Epithelial cell of esophagus (primary cell): ENCODE data around the gene RAB30.
"Not testable (repeated sequence)": the region's sequence is repeated elsewhere in the genome, so short reads cannot be mapped to it uniquely, and the experiment has no call there.

Experiments
- DNase-seq: peaks from one replicate; pipeline ENCODE4 v3.0.0; 2010; ENCODE audit warnings: low read depth
- H3K4me3 ChIP-seq: 2 replicates; pipeline ENCODE4 v1.5.1; 2011; ENCODE audit warnings: mild to moderate bottlenecking, low read length, control low read depth
- TF ChIP-seq, protein P1 (sequence below): IDR thresholded peaks from 2 replicates; pipeline ENCODE4 v1.5.1; 2011; ENCODE audit warnings: low read depth, mild to moderate bottlenecking, low read length, control low read depth, inconsistent platforms; ENCODE audit not compliant: insufficient read depth; ENCODE audit errors: missing control alignments

The RAB30 gene

DNA sequence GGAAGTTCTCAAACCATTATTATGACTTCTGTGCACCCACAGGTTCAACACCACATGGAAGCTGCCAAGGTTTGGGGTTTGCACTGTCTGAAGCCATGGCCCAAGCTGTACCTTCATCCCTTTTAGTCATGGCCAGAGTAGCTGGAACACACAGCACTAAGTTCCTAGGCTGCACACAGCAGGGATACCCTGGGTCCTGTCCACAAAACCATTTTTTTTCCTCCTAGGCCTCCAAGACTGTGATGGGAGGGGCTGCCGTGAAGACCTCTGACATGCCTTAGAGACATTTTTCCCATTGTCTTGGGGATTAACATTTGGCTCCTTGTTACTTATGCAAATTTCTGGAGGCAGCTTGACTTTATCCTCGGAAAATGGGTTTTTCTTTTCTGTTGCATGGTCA lies 127.5 kb downstream of the RAB30 start:
- no peak overlapping the region for H3K4me3 ChIP-seq
- TF ChIP-seq, protein P1, sequence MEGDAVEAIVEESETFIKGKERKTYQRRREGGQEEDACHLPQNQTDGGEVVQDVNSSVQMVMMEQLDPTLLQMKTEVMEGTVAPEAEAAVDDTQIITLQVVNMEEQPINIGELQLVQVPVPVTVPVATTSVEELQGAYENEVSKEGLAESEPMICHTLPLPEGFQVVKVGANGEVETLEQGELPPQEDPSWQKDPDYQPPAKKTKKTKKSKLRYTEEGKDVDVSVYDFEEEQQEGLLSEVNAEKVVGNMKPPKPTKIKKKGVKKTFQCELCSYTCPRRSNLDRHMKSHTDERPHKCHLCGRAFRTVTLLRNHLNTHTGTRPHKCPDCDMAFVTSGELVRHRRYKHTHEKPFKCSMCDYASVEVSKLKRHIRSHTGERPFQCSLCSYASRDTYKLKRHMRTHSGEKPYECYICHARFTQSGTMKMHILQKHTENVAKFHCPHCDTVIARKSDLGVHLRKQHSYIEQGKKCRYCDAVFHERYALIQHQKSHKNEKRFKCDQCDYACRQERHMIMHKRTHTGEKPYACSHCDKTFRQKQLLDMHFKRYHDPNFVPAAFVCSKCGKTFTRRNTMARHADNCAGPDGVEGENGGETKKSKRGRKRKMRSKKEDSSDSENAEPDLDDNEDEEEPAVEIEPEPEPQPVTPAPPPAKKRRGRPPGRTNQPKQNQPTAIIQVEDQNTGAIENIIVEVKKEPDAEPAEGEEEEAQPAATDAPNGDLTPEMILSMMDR: no peak
- DNase-seq: no peak

DNA sequence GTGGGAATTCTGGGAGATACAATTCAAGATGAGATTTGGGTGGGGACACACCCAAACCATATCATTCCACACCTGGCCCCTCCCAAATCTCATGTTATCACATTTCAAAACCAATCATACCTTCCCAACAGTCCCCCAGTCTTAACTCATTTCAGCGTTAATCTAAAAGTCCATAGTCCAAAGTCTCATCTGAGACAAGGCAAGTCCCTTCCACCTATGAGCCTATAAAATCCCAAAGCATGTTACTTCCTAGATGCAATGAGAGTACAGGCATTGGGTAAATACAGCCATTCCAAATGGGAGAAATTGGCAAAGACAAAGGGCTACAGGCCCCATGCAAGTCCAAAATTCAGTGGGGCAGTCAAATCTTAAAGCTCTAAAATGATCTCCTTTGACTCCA lies 128.3 kb downstream of the RAB30 start:
- not testable (repeated sequence) for DNase-seq, H3K4me3 ChIP-seq

DNA sequence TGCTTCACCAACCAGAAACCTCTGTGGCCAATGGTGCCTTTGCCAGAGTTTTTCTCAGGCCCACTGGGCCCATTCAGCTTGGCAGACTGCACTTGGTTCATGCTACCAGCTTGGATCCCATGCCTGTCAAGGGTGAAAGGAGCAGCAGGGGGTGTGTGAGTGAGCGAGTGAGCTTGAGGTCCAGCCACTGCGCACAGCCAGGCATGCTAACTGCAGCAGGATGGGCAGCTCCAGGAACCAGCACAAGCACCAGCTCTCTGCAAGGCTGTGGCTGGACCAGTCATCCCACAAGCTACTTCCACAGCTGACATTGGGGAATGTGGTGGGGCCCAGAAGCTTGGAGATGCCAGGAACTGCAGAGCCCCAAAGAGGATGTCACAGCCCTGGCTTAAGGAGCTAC lies 129.3 kb downstream of the RAB30 start:
- TF ChIP-seq, protein P1: no peak
- no peak overlapping the region for H3K4me3 ChIP-seq
- no peak for DNase-seq

DNA sequence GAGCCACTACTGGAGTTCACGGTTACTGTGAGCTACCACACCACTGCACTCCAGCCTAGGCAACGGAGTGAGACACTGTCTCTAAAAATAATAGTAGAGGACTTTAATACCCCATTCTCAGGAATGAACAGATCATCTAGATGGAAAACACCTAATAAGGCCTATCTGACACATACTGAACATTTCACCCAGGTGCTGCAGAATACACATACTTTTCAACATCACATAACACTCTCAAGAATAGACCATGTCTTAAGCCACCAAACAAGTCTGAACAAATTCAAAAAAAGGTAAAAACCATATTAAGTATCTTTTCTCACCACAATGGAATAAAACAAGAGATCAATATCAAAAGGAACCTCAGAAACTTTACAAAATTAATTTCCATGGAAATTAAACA lies 132.2 kb downstream of the RAB30 start:
- TF ChIP-seq, protein P1: no peak
- no peak overlapping the region for H3K4me3 ChIP-seq
- peak; percentile 31 for DNase-seq

DNA sequence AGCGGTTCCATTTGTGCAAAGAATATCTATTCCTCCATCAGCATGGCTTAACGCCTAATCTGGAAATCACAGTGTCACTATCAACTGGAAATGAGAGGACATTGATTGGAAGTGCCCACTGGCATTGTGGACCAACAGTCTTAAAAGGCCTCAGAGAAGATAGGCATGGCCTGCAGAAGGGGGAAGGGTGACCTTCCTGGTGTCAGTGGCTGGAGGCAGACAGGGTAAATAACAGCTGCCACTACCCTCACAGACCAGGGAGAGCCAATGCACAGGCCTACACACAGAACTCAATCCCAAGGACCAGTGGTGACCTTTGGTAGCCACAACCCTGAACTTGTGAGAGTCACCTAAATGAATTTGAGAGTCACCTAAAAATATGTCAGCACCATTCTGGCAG lies 134.1 kb downstream of the RAB30 start:
- H3K4me3 ChIP-seq: no peak overlapping the region
- no peak for DNase-seq
- TF ChIP-seq, protein P1: no peak

DNA sequence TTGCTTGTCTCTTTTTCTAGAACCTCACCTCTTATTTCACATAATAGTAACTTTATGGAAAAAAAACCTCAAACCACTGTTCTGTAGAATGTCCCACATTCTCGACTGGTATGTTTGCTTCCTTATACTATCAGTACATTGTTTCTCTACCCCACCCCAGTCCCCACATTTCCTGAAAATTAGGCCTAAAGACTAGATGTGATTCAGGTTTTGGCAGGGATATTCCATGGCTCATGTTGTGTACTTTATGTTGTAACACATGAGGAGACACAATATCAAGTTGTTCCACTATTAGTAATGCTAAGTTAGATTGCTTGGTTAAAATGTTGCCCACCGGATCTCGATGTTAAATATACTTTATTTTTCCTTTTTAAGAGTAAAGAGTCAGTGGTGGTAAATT lies 135.4 kb downstream of the RAB30 start:
- no peak overlapping the region for H3K4me3 ChIP-seq
- DNase-seq: peak; percentile 74
- TF ChIP-seq, protein P1: no peak

DNA sequence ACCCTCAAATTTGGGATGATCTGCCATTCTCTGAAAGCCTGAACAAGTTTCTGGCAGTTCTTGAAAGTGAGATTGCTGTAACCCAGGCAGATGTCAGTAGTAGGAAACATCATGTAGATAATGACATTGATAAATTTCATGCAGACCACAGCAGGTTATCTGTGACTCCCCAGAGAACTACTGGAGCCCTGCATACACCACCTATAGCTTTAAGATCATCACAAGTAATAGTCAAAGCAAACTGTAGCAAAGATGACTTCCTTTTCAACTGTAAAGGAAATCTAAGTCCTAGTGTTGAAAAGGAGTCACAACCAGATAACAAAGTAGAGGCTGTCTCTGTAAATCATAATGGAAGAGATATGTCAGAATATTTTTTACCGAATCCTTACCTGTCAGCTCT lies 139.1 kb downstream of the RAB30 start:
- DNase-seq: no peak

More for the DNA sequence above, 139.1 kb downstream of the RAB30 start:
- no peak overlapping the region for H3K4me3 ChIP-seq
- TF ChIP-seq, protein P1: no peak
